Prostate gland (tissue), 2 donors: ENCODE data around the gene SPEN.
"Not testable (repeated sequence)": the region's sequence is repeated elsewhere in the genome, so short reads cannot be mapped to it uniquely, and the experiment has no call there.

Experiments used
- POLR2AphosphoS5 ChIP-seq: sonication (generic); formaldehyde crosslinking; IDR thresholded peaks from one replicate; pipeline ENCODE4 v1.6.1; 2017; ENCODE audit warnings: antibody characterized with exemption
- TF ChIP-seq, protein P1 (sequence below), 4 experiments: fragments of 200-600 bp in 2 of 4; fragments of 450-650 bp in 2 of 4; sonication (generic) in 2 of 4; IDR thresholded peaks; 1 replicate in 3 of 4; 2 replicates in 1 of 4; pipeline ENCODE4 v1.5.1; 2016 to 2019; ENCODE audit warnings: antibody characterized with exemption in 4 of 4, mild to moderate bottlenecking in 2 of 4, moderate library complexity in 2 of 4

- TF ChIP-seq POLR2AphosphoS5 = not testable (repeated sequence)
- TF ChIP-seq, protein P1, sequence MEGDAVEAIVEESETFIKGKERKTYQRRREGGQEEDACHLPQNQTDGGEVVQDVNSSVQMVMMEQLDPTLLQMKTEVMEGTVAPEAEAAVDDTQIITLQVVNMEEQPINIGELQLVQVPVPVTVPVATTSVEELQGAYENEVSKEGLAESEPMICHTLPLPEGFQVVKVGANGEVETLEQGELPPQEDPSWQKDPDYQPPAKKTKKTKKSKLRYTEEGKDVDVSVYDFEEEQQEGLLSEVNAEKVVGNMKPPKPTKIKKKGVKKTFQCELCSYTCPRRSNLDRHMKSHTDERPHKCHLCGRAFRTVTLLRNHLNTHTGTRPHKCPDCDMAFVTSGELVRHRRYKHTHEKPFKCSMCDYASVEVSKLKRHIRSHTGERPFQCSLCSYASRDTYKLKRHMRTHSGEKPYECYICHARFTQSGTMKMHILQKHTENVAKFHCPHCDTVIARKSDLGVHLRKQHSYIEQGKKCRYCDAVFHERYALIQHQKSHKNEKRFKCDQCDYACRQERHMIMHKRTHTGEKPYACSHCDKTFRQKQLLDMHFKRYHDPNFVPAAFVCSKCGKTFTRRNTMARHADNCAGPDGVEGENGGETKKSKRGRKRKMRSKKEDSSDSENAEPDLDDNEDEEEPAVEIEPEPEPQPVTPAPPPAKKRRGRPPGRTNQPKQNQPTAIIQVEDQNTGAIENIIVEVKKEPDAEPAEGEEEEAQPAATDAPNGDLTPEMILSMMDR (IDR thresholded peaks at IDR 0.05) = not testable (repeated sequence)
Measured at GRCh38 chr1:15836511-15836771, 11.1 kb upstream of the SPEN start.
